Common myeloid progenitor, CD34-positive (primary cell): ENCODE data around the gene ASTN1.

Experiments
- CTCF ChIA-PET: fragments of 350-600 bp; sonication (Branson Sonifier 250); formaldehyde crosslinking; loops from one replicate; lab custom pipeline; 2021; ENCODE audit warnings: antibody characterized with exemption; lab: Charles Lee
- POLR2A ChIA-PET: fragments of 350-600 bp; sonication (Branson Sonifier 250); formaldehyde crosslinking; loops from one replicate; lab custom pipeline; 2021; ENCODE audit warnings: antibody characterized with exemption; lab: Charles Lee
- DNase-seq, 3 donors: peaks; one replicate each; pipeline versions ENCODE4 v3.0.0 to v3.0.0-alpha.2; 2013
- H3K27ac ChIP-seq, 2 experiments: 1 replicate in 1 of 2; 2 replicates in 1 of 2; pipeline ENCODE4 v1.7.0; 2013; ENCODE audit warnings: inconsistent platforms in 2 of 2, low read length in 2 of 2, mild to moderate bottlenecking in 2 of 2, low read depth in 1 of 2, moderate library complexity in 1 of 2; ENCODE audit not compliant: severe bottlenecking in 2 of 2, insufficient read depth in 1 of 2, poor library complexity in 1 of 2
- H3K27me3 ChIP-seq, 5 experiments: replicated peaks in 2 of 5; 1 replicate in 3 of 5; 2 replicates in 2 of 5; pipeline versions ENCODE4 v1.6.1 to v1.7.0; 2013; ENCODE audit warnings: low read length in 4 of 5, mild to moderate bottlenecking in 2 of 5, moderate library complexity in 2 of 5, inconsistent platforms in 1 of 5; ENCODE audit not compliant: insufficient read depth in 5 of 5, control insufficient read depth in 4 of 5
- H3K36me3 ChIP-seq, 4 experiments: 1 replicate in 2 of 4; 2 replicates in 2 of 4; pipeline versions ENCODE4 v1.6.1 to v1.7.0; 2013; ENCODE audit warnings: low read length in 3 of 4, control low read depth in 1 of 4, mild to moderate bottlenecking in 1 of 4; ENCODE audit not compliant: control insufficient read depth in 4 of 4, insufficient read depth in 4 of 4
- H3K4me1 ChIP-seq, 4 experiments: 1 replicate in 3 of 4; 2 replicates in 1 of 4; pipeline versions ENCODE4 v1.6.1 to v1.7.1; 2013; ENCODE audit warnings: low read length in 3 of 4, mild to moderate bottlenecking in 3 of 4, control low read depth in 1 of 4, inconsistent platforms in 1 of 4, moderate library complexity in 1 of 4; ENCODE audit not compliant: control insufficient read depth in 4 of 4, insufficient read depth in 4 of 4; ENCODE audit errors: control extremely low read depth in 1 of 4
- H3K4me3 ChIP-seq, 7 experiments: 1 replicate in 4 of 7; 2 replicates in 3 of 7; pipeline versions ENCODE4 v1.5.1 to v1.7.0; 2013; ENCODE audit warnings: mild to moderate bottlenecking in 7 of 7, low read length in 6 of 7, moderate library complexity in 6 of 7, inconsistent platforms in 2 of 7, low read depth in 2 of 7, control low read depth in 1 of 7; ENCODE audit not compliant: insufficient read depth in 4 of 7, control insufficient read depth in 1 of 7; ENCODE audit errors: extremely low read depth in 1 of 7
- H3K9me3 ChIP-seq, 5 experiments: 1 replicate in 4 of 5; 2 replicates in 1 of 5; pipeline versions ENCODE4 v1.6.1 to v1.7.1; 2013; ENCODE audit warnings: low read length in 4 of 5, mild to moderate bottlenecking in 2 of 5, inconsistent platforms in 1 of 5, low read depth in 1 of 5, moderate library complexity in 1 of 5; ENCODE audit not compliant: control insufficient read depth in 4 of 5, insufficient read depth in 2 of 5; ENCODE audit errors: control extremely low read depth in 1 of 5
- WGBS: methylation state at CpG from one replicate; pipeline ENCODE4 v1.1.5; 2013; ENCODE audit not compliant: insufficient coverage; 5-methylcytosine and 5-hydroxymethylcytosine counted together

Gene ASTN1

DNA sequence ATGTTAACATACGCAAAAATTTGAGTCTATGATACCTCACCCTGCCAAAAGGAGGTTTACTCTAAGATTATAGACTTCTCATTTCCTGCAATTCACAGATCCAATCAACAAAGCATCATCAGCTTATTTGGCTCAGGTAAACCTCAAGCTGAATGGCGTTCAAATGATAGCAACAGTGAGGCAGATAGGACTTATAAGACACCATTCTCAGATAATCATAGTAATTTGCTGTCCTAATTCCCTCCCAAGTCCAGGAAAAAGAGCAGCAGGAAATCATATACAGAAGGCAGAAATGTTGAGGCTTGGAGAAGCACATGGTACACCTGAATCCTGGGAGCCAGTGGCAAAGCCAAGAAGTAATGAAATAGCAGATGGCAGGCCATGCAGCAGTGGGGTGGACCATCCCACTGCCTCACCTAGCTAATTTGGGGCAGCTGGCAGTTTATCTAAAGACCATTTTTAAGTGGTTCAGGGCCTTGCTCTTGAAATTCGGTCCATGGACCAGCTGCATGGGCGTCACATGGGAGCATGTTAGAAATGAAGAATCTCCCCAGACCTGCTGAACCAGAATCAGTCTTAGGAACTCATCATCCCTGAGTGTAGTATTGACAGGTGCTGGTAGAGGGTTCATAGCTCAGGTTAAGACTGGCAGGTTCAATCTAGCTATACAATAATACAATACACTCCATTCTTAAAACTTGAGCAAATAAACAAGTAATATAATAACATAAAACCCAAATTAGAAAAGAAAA is 57.7 kb downstream of the ASTN1 start:
- POLR2A ChIA-PET, result no interaction called here
- no peak overlapping the region for H3K4me3 ChIP-seq
- 94% methylated on average over 3 of the region's 4 CpGs for WGBS
- H3K4me1 ChIP-seq, result no peaks in the 10 kb centered on the region
- CTCF ChIA-PET, result interaction anchor here (1.5 kb wide), 1 partner anchor 14 kb away, joined by 7 read pairs; no protein-coding TSS in a partner anchor
- no peaks in the 10 kb centered on the region for H3K9me3 ChIP-seq
- no peaks in the 10 kb centered on the region for H3K27me3 ChIP-seq
- no peak for DNase-seq
- no peaks in the 10 kb centered on the region for H3K36me3 ChIP-seq
- H3K27ac ChIP-seq, result no peak overlapping the region

DNA sequence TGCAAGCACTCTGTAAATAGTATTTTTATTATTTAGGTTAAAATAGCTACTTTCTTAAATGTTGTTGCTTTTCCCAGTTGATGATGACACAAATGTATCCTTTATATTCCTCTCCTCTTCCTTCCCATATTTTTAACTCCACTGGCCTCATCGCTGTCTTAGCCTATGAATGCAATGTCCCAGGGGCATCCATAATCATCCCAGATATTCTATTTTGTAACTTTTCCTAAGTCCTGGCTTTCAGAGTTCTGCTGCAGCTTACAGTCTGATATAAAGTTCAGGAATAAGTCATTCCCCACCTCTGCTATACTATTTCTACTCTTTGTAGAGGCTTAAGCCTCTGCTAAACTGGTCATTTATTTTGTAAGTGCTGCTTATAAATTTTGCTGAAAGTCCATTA is 58.3 kb downstream of the ASTN1 start:
- CTCF ChIA-PET, result interaction anchor here (1.5 kb wide), 1 partner anchor 14 kb away, joined by 7 read pairs; no protein-coding TSS in a partner anchor
- no peak for DNase-seq
- 100% methylated on average over 1 of the region's 1 CpG for WGBS
- Histone ChIP-seq H3K4me3 (no peak overlapping the region), H3K27ac (no peak overlapping the region), H3K27me3 (no peaks in the 10 kb centered on the region), H3K36me3 (no peaks in the 10 kb centered on the region), H3K9me3 (no peaks in the 10 kb centered on the region), H3K4me1 (no peaks in the 10 kb centered on the region)
- POLR2A ChIA-PET, result no interaction called here

DNA sequence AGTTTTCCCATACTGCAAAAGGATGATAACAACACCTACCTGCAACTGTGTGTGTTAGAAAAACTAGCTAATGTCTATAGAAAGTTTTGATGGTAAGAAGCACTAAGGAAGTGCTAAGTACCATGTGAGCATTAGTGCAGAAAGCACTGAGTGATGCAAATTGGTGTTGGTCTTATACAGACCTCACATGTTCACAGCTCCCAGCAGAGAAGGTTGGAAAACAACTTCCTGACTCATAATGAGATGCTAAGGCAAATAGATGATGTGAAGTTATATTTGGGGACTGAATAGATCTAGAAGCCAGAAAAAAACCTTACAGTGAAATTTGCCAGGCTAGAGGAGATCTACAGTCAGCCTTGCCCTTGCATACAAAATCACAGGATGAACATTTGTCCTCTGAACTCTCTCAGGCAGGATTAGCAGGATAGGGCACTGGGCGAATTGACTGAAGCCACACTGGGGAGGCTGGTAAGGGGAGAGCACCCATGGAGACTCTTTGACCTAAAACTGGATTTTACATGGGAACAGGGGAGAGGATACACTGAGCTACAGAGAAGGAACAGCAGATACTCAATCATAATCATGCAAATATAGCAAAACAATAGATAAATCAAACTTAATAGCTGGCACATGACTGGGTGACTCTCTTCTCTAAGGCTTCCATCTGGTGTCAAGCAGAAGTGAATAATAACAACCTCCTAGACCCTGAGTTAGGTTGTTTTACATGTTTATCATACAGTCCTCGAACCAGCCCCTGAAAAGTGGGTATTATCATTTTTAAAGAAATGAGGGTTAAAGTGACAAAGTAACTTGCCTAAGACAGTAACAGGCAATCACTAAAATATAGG is 61.3 kb downstream of the ASTN1 start:
- DNase-seq, result no peak
- H3K9me3 ChIP-seq, result no peaks in the 10 kb centered on the region
- ChIA-PET POLR2A (interaction anchor here (0.6 kb wide), 1 partner anchor 16 kb away, joined by 3 read pairs; no protein-coding TSS in a partner anchor), CTCF (interaction anchor here (1.4 kb wide), 1 partner anchor 10 kb away, joined by 4 read pairs; no protein-coding TSS in a partner anchor)
- no peaks in the 10 kb centered on the region for H3K4me1 ChIP-seq
- H3K36me3 ChIP-seq, result no peaks in the 10 kb centered on the region
- no peaks in the 10 kb centered on the region for H3K27me3 ChIP-seq
- WGBS, result no CpG with 5 or more reads among the region's 2 CpGs
- H3K27ac ChIP-seq, result no peak overlapping the region
- H3K4me3 ChIP-seq, result no peak overlapping the region

DNA sequence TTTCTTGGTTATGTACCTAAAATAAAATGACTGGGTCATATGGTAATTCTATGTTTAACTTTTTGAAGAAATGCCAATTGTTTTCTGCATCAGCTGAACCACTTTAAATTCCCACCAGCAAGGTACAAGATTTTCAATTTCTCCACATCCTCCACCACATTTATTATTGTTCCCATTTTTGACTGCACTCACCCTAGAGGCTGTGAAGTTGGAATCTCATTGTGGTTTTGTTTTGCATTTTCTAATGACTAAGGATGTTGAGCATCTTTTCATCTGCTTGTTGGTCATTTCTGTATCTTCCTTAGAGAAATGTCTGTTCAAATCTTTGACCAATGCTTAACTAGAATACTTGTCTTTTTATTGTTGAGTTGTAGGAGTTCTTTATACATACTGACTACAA is 72.5 kb downstream of the ASTN1 start:
- Histone ChIP-seq H3K9me3 (no peaks in the 10 kb centered on the region), H3K27me3 (no peaks in the 10 kb centered on the region), H3K27ac (no peak overlapping the region), H3K4me3 (no peak overlapping the region), H3K36me3 (no peaks in the 10 kb centered on the region), H3K4me1 (no peaks in the 10 kb centered on the region)
- POLR2A ChIA-PET, result no interaction called here
- CTCF ChIA-PET, result no interaction called here
- no peak for DNase-seq

DNA sequence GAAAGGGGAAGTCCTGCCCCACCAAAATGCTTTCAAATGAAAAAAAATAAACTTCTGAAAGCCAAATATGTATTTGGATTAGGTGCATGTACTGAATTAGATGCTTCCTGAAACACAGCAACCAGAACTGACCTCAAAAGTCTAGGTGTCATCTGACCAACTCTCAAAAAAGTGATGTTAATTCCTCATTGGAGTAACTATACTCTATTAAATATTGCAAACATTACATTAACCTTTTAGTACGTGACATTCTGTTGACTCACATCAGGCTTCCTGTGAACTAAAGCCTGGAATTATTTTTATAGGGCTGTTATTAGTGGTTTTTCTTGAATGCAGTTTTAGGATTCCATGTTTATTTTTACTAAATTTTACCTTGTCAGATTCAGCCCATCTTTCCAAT is 73.5 kb downstream of the ASTN1 start:
- no CpG with 5 or more reads among the region's 1 CpG for WGBS
- Histone ChIP-seq H3K36me3 (no peaks in the 10 kb centered on the region), H3K27ac (no peak overlapping the region), H3K27me3 (no peaks in the 10 kb centered on the region), H3K4me1 (no peaks in the 10 kb centered on the region), H3K4me3 (no peak overlapping the region), H3K9me3 (no peaks in the 10 kb centered on the region)
- POLR2A ChIA-PET, result no interaction called here
- CTCF ChIA-PET, result no interaction called here
- no peak for DNase-seq

DNA sequence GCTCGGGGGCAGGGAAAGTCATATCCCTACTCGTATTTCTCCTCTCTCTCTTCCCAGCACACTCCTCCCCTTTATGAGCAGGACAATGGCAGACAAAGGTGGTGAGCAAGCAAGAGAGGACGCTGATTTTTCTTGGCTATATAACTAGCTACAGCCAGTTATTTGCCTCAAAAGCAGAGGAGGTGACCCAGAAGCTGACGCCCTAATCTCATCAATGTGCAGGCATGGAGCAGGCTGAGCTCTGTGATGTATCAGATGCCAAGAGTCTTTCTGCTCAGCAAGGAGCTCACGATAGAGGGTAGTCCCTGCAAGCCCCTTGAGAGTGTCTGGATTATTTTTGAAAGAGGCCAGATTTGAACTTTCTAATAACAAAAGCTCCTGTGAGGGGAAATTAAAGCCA is 75.5 kb downstream of the ASTN1 start:
- H3K27ac ChIP-seq, result no peak overlapping the region
- WGBS, result 96% methylated on average over 3 of the region's 5 CpGs

More for the DNA sequence above, 75.5 kb downstream of the ASTN1 start:
- Histone ChIP-seq H3K27me3 (no peaks in the 10 kb centered on the region), H3K4me3 (no peak overlapping the region), H3K36me3 (no peaks in the 10 kb centered on the region), H3K9me3 (no peaks in the 10 kb centered on the region), H3K4me1 (no peaks in the 10 kb centered on the region)
- POLR2A ChIA-PET, result no interaction called here
- DNase-seq, result no peak
- CTCF ChIA-PET, result no interaction called here
